NCI-H524 (cell line): Measurements from ENCODE around the gene USH2A.

Source experiments
- DNase-seq, 2 experiments: peaks; one replicate each; lab custom pipeline; 2025; lab: John Stamatoyannopoulos, UW

Gene USH2A

GRCh38 chr1:216285052-216285451 is 138.2 kb downstream of the USH2A start:
- DNase-seq: no peak

DNA sequence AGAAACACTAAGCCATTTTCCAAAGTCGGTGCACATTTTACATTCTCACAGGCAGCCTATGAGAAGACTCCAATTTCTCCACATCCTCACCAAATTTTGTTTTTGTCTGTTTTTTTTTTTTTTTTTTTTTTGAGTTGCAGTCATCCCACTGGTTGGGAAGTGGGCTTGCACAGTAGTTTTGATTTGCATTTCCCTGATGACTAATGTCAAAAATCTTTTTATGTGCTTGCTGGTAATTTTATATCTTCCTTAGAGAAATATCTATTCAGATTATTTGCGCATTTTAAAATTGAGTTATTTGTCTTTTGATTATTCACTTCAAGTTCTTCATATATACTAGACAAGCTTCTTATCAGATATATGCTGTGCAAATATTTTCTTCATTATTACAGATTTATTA is 141.5 kb downstream of the USH2A start:
- no peak for DNase-seq

- no peak for DNase-seq
These were observed 153.0 kb downstream of the USH2A start for GRCh38 chr1:216270086-216270773.

DNA sequence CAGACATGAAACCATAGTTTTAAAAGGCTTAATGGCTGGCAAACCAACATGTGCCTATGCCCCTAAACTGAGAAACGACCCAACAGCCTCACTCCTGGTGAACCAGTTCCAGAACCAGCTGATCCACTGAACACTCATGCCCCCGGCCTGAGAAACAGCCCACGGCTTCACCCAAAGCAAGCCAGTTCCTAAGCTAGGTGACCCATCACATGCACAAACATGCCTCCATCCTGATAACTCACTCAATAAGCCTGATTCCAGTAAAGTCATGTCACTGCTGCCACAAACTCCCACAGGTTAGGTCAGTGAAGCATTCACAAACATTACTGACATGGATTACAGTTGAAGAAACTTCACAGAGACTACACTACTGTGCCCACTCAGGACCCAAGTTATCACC is 161.6 kb downstream of the USH2A start:
- DNase-seq: no peak

- DNase-seq: no peak
These were observed 164.4 kb downstream of the USH2A start for GRCh38 chr1:216258856-216259255.

- DNase-seq: no peak
These were observed 164.9 kb downstream of the USH2A start for GRCh38 chr1:216258386-216258785.

DNA sequence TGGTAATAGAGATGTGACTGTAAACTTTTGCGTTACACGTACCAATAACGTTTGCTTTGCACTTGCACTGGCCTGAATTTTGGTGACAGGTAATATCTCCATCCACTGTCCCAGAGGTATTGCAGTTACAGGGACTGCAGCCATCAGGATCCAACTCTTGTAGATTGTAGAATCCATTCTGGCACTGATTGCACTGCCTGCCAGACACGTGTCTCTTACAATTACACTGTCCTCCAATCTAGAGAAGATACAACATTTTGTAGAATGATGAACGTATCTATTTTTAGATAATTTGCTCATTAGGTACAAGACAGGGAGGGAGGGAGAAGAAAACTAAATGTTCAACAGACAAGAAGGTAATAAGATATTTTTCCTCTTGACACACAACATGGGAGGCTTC is 172.4 kb downstream of the USH2A start:
- DNase-seq: no peak

DNA sequence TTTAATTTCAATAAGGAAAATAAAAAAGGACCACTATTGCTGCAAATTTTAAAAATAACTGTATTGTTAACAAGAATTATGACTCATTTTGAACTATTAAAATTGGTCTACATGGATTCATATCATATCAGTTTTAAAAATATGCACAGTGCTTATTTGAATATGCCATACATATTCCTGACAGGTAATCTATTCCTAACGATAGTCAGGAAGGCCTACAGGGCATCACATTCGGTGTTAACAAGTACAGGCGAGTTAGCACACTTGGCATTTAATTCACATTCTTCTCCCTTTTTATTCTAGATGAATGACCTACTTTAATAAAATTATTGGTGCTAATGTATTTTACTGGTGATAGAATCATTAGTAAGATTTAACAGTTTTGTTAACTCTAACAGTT is 174.6 kb downstream of the USH2A start:
- no peak for DNase-seq

- no peak for DNase-seq
These were observed 175.3 kb downstream of the USH2A start for GRCh38 chr1:216247937-216248336.

DNA sequence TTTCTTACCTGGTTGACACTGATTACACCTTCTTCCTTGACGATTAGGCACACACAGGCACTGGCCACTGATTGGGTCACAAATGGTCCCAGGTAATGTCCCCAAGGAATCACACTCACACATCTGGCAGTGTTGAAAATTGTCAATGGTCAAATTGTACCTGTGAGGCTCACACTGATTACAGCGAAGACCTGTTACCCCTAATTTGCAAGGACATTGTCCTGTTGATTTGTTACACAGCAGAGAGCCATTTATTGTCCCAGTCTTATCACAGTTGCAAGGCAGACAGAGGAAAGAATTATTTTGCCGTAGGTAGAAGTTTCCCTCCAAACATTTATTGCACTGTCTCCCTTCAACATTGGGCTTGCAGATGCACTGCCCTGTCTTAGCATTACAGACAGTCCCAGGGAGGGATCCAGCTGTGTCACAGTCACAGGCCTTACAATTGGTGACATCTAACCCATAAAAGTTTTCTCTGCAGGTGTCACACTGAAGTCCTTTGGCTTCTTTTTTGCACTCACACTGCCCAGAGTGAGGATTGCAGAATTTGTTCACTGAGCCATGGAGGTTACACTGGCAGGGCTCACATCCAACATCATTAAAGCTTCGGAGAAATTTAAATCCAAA is 176.6 kb downstream of the USH2A start:
- no peak for DNase-seq

DNA sequence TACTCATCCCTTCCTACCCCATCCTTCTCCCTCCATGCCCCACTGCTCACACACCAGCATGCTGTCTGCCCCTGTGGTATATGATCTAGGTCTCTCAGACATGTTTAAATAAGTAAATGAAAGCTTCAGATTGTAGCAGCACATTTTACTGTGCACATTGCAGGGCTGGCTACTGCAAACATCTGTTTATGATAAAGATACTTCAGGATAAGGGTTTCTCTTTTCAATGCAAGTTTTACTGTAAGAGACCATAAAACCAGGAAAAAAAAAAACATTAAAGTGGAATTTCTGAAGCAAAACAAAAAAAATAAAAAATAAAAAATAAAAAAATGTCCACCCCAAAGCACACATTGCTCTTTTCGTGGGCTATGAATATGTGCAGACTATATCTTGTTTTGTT is 184.4 kb downstream of the USH2A start:
- DNase-seq: no peak

GRCh38 chr1:216237927-216238542 is 185.2 kb downstream of the USH2A start:
- no peak for DNase-seq

DNA sequence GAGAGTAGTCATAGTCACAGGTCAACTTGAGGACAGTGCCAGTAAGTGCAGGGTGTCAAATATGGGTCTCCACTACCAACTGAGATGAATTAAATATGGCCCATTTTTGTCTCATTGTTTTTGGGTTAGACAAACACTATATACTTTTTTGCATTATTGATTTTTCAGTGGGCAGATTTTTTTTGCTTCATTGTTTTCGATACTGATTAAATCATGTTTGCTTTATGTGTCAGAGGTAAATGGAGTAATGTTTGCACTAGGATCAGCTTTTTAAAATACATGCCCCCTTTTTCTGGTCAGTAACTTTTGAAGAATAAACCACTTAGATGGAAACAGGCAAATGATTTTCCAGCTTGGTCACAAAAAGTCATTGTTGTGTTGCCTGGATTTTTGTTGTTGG is 199.0 kb downstream of the USH2A start:
- DNase-seq: no peak

GRCh38 chr1:216223486-216223885 is 199.8 kb downstream of the USH2A start:
- DNase-seq: peak in 1 of 2 experiments; percentile 56

DNA sequence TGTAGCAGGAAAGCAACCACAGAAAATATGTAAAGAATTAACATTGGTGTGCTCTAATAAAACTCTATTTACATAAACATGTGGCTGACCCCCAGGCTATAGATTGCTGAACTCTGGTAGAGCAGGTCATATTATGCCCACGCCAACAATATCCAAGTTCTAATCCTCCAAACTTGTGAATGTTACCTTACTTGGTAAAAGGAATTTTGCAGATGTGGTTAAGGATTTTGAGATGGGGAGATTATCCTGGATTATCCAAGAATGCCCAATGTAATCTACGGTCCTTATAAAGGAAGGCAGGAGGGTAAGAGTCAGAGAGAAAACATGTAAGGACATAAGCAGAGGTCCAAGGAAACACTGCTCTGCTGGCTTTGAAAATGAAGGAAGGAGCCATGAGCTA is 201.0 kb downstream of the USH2A start:
- DNase-seq: no peak

DNA sequence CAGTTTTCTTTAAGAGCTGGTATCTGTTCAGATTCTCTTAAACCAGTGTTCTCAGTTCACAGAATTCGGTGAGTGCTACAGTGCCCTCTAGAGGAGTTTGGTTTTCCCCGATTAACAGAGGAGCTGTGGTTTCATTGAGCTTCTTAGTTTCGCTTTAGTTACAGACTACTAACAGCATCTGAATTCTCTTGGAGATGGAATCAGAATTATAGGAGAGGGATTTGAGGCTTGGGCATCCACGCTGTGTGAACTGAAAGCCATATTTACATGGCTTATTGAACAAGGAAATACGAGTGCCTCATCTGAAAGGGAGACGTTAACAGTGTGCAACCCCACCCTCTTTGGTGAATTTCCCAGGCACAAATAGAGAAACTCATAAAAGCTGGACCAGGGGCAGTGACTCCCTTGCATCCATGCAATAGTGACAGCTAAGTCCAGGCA is 202.0 kb downstream of the USH2A start:
- DNase-seq: peak; percentile 33 to 80

- no peak for DNase-seq
These were observed 206.9 kb downstream of the USH2A start for GRCh38 chr1:216216305-216216704.

DNA sequence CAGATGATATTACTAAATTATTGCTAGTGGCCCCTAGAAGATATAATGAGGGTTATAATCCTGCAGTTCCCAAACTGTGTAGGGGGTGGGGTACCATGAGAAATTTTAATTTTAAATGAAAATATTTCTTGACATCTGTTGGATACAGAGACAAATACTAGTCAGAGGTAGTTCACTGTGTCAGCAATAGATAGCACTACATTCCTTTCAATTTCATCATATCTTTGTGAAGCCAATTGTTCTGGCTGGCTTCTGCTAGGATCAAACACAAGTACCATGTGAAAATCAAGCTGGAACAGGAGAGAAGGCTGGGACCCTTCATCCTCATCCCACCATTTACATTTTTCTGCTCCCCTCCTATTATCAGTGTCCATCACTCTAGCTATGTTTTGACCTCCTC is 208.1 kb downstream of the USH2A start:
- DNase-seq: no peak

DNA sequence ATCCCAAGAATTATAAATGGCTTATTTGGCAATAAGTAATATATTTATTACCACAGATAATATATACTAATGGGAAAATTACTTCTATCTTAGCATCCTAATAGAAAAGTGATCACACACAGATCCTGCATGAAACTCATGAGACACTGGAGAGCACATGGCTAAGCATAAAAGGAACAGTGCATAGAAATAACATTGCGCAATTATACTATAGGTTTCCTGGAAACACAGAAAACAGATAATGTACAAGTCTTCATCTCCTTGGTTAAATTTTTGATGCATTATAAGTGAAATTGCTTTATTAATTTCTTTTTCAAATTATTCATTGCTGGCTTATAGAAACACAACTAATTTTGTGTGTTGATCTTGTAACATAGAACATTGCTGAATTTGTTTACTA is 210.4 kb downstream of the USH2A start:
- no peak for DNase-seq

- no peak for DNase-seq
These were observed 213.2 kb downstream of the USH2A start for GRCh38 chr1:216210081-216210480.

- DNase-seq: no peak
These were observed 214.1 kb downstream of the USH2A start for GRCh38 chr1:216209125-216209524.

DNA sequence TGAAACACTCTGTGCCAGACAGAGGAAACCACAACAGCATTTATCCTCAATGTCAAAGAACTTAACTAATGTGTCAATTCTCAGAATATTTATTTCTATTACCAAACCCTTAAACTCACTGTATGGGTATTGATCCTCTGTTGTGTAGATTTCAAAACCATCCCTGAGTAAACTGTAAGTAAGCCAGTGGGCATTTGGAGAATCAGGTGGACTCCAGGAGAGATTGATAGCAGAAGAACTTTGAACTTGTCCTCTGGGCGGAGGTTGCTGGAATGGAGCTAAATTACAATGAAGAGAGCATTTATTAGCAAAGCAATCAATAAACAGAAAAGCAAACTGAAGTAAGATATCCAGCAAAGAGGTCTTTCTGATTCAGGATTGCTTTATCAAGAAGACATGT is 216.1 kb downstream of the USH2A start:
- DNase-seq: no peak

DNA sequence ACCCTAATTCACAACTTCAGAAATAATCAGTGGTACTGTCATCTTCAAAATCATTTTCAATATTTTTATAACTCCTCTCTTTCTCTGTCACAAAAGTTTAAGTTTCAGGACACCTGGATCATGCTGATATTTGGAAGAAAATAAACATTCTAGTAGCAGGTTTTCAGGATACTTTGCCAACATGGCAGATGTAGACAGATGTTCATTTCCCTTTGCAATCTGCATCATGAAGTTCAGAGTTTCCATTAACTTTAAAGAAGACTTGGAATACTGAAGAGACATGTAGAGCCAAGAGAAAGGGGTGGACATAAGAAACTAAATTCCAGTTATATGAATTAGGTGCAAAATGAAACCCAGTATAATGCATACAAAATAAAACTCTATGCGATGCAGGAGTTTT is 218.1 kb downstream of the USH2A start:
- no peak for DNase-seq

DNA sequence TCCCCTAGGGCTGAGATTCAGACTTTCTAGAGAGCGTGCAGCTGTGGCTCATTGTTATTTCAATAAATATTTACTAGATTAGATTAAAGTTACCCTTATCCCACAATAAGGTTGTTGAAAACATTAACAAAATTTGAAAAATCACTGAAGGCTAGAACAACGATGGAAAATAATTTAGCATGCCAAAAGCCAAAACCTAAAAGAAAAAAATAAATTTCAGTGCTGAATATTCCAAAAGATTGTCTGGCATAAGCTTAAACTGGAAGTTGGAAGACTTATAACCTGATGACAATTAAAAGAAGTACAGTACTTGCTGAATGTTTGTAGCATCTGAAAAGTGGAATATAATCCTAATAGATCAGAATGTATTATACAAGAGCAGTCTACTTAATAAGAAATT is 221.3 kb downstream of the USH2A start:
- DNase-seq: no peak
